GM12874 (cell line): Measurements from ENCODE around the gene AKNAD1.

Experiments used
- TF ChIP-seq, protein P1 (sequence below): IDR thresholded peaks from 2 replicates; pipeline ENCODE4 v1.5.1; 2011; ENCODE audit warnings: low read depth, mild to moderate bottlenecking, control low read depth, low read length, moderate library complexity; ENCODE audit not compliant: insufficient read depth

Gene AKNAD1

DNA sequence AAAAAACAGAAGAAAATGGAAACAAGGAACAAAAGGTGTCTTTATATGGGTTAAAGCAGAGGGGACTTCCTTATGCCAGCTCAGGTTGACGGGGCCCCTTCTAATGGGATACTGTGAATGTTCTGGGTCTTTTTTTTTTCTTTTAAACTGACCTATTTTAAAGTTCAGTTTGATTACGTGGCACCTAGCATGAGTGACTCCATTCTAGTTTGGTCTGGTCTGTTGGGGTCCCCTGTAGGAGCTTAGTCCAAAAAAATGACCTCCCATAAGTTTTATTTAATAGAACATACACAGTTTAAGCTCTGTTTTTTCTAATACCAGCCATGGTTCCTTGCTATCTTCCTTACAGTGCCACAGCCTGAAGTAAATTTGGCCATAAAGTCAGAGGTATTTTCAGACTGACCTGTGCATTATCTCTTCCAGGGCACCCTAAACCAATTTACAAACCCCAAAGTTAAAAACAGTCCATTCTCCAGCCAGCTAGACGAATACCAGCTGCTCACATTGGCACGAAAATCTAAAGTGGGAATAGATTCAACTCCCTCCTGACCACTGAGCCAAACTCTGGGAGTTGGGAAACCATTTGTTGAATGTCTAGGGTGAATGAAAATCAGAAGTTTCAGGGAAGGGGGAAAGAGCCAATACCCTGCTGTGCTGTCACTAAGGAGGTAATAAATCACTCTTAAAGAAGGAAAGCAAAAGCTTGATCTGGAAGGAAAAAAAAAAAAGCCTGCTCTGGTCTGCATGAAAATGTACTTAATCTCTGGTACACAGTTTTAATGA lies 42.4 kb downstream of the AKNAD1 start:
- TF ChIP-seq, protein P1, sequence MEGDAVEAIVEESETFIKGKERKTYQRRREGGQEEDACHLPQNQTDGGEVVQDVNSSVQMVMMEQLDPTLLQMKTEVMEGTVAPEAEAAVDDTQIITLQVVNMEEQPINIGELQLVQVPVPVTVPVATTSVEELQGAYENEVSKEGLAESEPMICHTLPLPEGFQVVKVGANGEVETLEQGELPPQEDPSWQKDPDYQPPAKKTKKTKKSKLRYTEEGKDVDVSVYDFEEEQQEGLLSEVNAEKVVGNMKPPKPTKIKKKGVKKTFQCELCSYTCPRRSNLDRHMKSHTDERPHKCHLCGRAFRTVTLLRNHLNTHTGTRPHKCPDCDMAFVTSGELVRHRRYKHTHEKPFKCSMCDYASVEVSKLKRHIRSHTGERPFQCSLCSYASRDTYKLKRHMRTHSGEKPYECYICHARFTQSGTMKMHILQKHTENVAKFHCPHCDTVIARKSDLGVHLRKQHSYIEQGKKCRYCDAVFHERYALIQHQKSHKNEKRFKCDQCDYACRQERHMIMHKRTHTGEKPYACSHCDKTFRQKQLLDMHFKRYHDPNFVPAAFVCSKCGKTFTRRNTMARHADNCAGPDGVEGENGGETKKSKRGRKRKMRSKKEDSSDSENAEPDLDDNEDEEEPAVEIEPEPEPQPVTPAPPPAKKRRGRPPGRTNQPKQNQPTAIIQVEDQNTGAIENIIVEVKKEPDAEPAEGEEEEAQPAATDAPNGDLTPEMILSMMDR = no peak

DNA sequence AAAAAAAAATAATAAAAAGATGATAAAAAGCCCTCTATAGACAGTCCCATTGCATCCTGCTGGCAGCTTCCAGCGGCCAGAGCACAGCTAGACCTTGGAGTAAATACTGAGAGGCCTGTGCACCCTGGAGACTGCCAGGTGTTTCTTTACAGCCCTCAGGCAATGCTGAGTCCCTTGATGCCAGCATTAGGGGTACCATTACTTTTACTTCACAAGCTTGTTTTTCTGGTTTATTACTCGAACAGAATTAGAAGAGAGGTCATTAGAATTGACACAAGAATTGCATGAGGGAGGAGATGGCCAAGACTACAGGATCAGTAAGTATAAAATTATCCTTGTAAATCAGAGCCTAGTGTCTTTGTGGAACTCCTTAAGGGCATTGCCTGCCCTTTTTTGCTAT lies 43.6 kb downstream of the AKNAD1 start:
- TF ChIP-seq, protein P1 = no peak

DNA sequence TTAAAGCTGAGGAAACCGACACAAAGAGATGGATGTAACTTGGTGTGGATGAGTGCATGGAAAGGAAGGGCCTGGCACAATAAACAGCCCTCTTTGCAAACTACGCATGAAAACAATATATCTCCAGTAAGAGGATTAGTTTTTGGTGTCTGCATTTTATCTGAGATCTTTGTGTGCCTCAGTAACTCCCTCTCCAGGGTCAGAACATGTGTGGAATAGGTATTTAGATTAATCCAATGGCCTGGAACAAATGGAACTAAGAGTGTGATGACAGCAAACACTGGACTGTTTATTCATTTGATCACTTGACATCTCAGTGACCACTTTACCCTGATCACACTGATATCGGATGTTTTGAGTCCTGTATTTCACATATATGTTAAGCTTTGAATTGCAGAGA lies 45.3 kb downstream of the AKNAD1 start:
- TF ChIP-seq, protein P1 = no peak

DNA sequence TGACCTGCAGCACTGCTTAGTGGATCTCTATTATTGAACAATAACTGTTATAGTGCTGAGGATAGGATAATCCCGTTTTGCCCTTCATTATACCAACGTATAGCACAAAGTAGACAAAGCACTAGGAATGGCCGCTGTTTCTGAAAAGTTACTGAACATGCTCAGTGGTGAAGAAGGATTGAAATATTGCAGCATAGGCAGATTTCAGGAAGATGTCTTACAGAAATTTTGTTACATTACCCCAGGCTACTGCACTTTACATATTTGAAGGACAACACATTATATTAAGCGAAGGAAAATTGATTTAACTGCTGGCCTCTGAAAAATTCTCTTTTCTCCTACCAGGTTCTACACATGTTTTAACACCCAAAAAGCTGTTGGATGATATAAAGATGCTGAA lies 48.5 kb downstream of the AKNAD1 start:
- TF ChIP-seq, protein P1 = no peak

DNA sequence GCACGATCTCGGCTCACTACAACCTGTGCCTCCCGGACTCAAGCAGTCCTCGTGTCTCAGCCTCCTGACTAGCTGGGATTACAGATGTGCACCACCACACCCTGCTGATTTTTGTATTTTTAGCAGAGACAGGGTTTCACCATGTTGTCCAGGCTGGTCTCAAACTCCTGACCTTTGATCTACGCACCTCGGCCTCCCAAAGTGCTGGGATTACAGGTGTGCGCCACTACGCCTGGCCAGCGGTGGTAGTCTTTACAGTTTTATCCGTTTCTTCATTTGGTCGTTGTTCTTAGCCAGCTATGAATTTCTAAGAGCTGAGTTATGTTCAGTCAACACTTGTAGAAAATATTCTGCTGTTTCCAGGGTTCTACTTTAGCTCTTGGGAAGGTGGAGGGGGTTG lies 53.3 kb downstream of the AKNAD1 start:
- TF ChIP-seq, protein P1 = no peak

DNA sequence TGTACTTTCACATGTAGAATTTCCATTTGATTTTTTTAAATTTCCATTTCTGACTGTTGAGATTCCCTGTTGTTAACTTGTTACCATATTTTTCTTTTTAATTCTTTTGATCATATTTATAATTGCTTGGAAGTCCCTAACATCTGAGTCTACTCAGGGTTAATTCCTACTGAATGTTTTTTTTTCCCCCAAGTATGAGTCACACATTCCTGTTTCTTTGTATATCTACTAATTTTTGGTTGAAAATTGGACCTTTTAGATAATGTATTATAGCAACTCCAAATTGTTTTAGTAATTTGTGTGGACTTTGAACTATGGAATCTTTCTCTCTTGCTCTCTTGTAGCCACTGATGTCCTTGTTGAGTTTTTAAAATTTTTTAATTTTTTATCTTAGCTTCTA lies 55.8 kb downstream of the AKNAD1 start:
- TF ChIP-seq, protein P1 = no peak

DNA sequence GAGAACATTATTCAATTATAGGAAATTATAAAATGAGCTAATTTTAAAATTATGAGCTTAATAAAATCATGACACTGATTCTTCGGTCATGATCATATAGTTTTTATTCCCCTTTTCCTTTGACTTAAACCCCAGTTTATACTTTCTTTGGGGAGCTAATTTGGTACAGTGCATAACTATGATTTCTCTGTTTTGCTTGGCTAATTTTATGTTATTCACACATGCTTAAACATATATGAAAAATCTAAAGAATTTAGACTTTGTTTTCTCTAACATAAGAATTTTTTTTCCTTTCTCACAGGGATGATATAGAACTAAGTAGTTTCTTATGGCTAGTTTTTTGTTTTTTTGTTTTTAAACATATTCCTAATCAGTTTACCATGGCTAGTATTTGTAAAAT lies 57.9 kb downstream of the AKNAD1 start:
- TF ChIP-seq, protein P1 = no peak
